Fibroblast of the conjunctiva (primary cell): ENCODE data around the gene TIMM13.
"Not testable (repeated sequence)": the region's sequence is repeated elsewhere in the genome, so short reads cannot be mapped to it uniquely, and the experiment has no call there.

Experiments used
- DNase-seq: peaks from one replicate; pipeline ENCODE4 v3.0.0-alpha.2; 2010; ENCODE audit warnings: low read depth

The TIMM13 gene

DNA sequence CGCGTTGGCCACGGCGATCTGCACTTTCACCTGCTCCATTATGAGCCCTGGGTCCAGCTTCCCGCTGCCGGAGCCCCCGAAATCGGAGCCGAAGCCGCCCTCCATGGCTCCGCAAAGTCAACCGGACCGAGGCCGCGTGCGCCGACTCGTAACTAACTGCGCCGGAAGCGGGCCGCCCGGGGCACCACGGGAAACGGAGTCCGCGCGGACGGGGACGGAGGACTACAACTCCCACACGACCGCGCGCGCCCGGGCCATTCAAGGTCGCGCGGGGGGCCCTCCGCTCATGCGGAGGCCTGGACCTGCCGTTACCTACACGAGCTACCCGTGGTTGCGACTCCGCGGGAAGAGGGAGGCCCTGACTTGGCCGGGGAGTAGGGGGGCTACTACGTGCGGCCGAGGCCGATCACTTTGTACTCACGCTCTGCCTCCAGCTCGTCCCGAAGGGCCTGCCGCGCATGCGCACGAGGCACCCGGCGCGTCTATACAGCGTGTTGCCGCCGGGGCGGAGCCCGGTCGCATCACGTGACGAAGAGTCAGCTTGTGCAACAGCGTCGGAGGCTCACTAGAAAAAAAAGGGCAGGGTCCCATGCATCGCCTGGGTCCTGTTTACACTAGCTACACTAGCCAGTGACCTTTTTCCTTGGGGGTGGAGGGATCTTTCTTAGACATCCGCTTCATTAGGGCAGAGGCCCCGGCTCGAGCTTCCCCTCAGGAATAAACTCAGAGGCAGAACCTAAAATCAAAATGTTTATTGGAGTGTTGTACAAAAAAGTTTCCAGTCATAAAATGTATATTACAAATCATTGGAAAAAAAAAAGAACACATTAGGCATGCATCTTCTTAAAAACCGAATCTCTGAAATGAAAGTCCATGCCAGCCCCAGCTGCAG is at the start of gene TIMM13:
Gene TIMM13, minus strand, starts transcription at position 158 of the 892 bp plus-strand sequence. Its CDS starts 53 bp downstream, at position 105.
- peak; percentile 95 for DNase-seq

DNA sequence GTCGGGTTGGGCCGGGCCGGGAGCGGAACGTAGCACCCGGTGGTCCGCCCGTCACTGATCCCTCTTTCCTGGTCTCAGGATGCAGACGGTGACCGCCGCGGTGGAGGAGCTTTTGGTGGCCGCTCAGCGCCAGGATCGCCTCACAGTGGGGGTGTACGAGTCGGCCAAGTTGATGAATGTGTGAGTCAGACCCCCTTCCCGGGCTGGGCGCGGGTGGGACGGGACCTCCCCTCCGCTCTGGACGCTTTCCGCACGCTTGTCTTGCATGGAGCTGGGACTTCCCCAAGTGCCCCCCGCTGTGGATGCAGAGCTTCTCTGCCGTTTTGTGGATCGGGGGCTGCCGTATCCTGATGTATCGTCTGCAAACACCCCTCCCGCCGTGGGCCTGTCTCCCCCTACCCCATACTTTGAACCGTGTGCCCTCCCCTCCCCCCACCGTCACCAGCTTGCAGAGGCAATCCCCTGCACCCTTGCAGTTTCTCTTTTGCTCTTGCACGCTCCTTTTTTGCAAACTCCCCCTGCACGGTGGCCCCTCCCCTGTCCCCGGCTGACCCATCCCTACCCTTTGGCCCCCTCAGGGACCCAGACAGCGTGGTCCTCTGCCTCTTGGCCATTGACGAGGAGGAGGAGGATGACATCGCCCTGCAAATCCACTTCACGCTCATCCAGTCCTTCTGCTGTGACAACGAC is 49.2 kb upstream of the TIMM13 start:
- DNase-seq: no peak

DNA sequence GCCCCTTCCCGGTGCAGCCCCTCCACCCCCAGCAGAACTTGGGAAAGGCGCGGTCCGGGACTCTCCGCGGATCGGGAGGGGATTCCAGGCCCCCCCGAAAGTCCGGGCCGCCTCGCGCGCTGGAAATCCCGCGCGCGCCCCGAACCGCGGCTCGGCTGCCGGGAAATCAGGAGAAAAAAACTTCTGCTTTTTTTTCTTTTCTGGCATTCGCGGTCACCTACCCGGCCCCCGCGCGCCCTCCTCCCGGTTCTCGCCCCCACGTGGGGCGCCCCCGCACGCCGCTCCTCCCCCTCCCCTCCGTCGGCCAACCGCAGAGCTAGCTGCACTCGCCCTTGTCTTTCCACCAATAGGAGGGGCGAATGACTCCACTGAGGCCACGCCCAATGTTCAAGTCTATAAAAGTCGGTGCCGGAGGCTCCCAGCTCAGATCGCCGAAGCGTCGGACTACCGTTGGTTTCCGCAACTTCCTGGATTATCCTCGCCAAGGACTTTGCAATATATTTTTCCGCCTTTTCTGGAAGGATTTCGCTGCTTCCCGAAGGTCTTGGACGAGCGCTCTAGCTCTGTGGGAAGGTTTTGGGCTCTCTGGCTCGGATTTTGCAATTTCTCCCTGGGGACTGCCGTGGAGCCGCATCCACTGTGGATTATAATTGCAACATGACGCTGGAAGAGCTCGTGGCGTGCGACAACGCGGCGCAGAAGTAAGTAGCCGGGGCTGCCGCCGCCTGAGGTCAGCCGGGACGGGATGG is 48.5 kb upstream of the TIMM13 start, which contains the start of gene GADD45B:
Gene GADD45B, plus strand, starts transcription at position 426 of the 749 bp plus-strand sequence. Its CDS starts 232 bp downstream, at position 658.
- DNase-seq: peak; percentile 96

DNA sequence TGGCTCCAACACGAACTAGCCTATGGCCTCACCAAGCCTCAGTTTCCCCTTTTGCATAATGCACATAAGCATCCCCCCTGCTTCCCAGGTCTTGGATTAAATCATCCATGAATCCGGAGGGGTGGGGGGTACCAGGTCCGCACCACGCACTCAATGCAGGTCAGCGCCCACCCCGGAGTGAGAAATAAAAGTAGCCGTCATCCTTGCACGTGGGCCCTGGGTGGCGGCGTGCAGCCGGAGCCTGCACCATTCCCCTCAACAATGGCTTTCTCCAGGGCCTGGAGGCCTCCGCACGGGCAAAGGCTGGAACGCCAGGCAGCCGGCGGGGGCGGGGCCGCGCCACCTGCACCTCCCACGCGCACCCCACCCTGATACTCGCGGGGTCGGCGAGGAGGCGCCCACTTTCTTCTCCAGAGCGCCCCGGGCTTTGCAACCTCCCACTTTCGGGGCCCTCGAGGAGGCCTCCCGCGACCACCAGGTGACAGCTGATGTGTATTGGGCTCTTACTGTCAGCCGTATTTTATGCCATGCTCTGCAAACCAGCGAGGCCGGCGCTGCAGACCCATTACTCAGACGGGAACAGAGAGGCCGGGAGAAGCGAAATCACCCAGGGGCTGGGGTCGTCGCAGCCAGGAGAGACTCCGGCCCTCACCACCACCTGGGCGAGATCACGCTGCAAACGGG is 47.8 kb upstream of the TIMM13 start:
- DNase-seq: no peak

DNA sequence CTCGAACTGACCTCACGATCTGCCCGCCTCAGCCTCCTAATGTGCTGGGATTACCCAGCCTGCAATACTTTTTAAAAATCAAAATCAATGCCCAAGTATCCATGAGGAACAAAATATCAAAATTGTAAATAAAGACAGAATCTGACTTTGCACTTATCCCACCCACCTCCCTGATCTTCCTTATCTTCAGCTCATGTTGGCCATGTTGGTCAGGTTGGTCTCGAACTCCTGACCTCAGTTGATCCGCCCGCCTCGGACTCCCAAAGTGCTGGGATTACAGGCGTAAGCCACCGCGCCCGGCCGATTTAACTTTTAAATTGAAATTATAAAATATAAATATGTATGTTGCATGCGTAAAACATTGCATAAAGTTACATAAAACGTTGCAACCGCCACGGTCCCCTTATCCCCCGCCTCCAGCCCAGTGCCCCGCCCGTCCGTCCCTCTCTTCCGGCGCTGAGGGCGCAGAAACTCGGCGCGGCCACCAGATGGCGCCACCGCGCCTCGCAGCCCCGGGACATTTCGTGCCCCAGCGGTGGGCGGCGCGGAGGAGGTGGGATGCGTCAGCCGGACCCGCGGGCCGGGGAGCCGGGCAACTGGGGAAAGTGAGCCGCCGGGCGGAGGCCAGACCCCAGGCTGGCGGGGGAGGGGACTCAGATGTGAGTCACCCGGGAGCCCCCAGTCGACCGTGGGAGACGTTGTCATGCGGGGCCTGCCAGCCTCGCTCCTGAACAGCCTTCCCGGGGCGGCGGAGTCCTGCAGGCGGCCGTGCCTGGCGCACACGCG is 47.0 kb upstream of the TIMM13 start:
- DNase-seq: peak; percentile 69

DNA sequence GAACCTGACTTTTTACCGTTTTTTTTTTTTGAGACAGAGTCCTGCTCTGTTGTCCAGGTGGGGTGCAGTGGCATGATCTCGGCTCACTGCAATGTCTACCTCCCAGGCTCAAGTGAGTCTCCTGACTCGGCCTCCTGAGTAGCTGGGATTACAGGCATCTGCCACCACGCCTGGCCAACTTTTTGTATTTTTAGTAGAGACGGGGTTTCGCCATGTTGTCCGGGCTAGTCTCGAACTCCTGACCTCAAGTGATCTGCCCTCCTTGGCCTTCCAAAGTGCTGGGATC is 42.5 kb upstream of the TIMM13 start:
- not testable (repeated sequence) for DNase-seq

DNA sequence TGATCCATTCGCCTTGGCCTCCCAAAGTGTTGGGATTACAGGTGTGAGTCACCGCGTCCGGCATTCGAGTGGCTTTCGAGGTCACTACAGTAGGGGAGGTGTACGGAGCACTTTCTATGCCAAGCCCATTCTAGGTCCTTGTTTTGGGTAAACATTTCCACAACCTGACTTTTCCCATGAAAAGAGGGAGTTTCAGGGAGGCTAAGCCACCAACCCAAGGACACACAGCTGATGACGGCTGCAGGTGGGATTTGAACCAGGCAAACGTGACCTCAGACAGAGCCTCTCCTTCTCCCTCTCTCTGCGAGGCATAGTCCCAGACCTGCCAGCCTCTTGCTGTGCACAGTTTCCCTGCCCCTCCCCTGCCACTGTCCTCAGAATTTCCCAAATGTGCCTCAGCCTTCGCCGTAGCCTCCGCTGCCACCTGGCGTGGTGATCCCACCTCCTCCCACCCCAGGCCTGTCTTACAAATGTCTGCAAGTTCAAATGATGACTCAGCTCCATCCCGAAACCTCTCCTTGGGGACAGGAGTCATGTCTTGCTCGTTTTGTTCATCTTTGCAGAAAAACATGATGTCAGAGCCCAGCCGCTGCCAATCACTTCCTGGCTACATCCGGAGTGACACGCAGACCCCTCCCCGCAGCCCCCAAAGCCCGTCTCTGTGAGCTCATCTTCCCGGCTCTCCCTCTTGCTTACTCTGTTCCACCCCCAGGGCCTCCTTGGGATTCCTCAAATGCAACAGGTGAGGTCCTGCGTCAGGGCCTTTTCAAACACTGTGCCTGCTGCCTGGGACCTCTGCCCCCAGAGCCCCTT is 41.9 kb upstream of the TIMM13 start:
- DNase-seq: peak; percentile 64

DNA sequence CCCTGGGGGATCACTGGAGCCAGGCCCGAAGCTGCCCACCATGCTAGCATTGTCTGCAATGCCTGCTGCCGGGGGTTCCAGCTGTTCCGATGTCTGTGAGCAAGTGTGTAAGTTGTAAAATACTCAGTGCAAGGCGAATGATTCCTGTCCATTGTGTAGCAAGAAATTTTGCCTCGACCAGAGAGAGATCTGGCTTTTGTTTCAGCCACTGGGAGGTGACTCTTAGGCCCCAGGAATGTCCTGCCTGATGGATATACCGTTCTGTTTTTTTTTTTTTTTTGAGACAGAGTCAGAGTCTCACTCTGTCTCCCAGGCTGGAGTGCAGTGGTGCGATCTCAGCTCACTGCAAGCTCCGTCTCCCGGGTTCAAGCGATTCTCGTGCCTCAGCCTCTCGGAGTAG is 41.2 kb upstream of the TIMM13 start:
- no peak for DNase-seq

DNA sequence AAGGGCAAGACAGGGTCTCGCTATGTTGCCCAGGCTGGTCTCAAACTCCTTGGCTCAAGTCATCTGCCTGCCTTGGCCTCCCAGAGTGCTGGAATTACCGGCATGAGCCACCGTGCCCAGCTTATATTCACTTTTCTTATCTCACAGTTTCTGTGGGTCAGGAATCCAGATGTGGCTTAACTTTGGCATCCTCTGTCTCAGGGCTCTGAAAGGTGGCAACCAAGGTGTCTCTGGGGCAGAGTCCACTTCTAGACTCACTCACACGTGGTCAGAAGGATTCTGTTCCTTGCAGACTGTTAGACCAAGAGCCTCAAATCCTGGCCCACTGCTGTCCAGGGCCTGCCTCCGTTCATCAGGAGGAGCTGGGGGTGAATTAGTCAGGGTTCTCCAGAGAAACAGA is 37.0 kb upstream of the TIMM13 start:
- no peak for DNase-seq

DNA sequence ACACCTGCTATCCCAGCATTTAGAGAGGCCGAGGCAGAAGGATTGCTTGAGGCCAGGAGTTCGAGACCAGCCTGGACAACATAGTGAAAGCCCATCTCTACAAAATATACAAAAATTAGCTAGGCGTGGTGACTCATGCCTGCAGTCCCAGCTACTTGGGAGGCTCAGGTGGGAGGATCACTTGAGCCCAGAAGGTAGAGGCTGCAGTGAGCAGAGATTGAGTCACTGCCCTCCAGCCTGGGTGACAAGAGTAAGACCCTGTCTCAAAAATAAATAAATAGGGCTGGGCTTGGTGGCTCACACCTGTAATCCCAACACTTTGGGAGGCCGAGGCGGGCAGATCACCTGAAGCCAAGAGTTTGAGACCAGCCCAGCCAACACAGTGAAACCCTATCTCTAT is 36.3 kb upstream of the TIMM13 start:
- not testable (repeated sequence) for DNase-seq

DNA sequence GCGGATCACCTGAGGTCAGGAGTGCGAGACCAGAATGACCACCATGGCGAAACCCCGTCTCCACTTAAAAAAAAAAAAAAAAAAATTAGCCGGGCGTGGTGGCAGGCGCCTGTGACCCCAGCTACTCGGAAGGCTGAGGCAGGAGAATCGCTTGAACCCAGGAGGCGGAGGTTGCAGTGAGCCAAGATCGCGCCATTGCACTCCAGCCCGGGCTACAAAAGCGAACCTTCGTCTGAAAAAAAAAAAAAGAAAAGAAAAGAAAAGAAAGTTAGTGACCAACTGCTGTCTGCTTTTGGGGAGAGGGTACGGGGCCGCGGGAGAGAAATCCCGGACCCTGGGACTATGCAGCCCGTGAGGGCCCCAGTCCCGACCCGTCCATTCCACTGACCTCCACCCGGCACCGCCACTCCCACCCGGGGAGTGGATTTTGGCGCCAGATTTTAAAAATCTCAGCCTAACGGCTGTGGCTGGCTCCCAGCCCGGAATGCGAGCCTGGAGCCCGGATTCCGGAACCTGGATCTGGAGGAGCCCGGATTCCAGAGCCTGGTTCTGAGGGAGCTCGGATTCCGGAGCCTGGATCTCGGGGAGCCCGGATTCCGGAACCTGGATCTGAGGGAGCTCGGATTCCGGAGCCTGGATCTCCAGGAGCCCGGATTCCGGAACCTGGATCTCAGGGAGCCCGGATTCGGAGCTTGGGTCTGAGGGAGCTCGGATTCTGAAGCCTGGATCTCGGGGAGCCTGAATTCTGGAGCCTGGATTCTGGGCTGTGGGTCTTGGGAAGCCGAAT is 35.4 kb upstream of the TIMM13 start:
- peak; percentile 86 for DNase-seq

DNA sequence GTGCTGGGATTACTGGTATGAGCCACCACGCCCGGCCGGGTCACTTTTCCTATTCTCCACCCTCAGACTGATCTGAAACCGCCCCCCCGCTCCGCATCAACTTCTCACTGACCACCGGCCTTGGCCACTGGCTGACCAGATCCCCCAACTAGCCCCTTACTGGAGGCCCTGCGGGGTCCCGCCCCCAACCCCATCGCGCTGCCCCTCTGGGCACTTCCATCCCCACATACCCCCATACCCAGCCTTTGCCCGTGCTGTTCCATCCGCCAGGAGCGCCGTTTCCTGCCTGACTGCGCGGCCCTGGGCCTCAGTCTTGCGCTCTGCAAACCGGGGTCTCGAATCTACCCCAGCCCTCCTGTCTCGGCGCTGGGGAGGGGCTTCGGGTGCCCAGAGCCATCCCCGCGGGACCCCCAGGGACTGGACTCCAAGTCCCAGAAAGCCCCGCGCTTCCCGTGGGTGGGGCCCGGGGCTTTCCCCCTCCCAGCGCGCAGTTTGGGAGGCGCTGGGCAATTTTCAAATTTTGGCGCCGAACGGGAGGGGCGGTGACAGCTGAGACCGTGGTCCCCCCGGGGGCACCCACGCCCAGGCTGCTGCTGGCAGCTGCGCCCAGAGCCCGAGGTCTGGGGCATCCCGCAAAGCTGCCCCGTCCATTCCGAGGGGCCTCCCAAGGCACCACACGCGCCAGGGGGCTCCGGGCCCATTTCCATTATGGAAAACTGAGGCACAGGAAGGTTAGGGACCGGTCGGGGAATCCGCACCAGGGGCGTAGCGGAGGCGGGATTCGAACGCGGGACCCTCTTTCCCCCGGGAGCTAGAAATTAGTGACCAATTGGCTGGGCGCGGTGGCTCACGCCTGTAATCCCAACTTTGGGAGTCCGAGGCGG is 34.6 kb upstream of the TIMM13 start:
- DNase-seq: no peak

DNA sequence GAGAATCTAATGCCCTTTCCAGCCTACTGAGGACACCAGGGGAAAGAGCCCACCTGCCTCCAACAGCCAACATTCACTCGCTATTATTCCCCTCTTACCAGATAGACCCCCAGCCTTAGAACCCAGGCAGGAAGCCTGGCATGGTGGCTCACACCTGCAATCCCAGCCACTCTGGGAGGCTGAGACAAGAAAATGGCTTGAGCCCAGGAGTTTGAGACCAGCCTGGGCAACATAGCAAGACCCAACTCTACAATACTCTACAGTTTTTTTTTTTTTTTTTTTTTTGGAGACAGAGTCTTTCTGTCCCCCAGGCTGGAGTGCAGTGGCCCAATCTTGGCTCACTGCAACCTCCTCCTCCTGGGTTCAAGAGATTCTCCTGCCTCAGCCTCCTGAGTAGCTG is 32.9 kb upstream of the TIMM13 start:
- no peak for DNase-seq

DNA sequence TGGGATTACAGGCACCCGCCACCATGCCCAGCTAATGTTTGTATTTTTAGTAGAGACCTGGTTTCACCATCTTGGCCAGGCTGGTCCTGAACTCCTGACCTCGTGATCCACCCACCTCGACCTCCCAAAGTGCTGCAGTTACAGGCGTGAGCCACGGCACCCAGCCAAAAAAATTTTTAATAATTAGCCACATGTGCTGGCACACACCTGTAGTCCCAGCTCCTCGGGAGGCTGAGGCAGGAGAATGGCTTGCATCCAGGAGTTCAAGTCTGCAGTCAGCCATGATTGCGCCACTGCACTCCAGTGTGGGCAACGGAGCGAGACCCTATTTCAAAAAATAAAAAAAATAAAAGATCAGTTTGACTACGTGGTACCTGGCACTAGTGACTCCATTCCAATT is 31.4 kb upstream of the TIMM13 start:
- not testable (repeated sequence) for DNase-seq

DNA sequence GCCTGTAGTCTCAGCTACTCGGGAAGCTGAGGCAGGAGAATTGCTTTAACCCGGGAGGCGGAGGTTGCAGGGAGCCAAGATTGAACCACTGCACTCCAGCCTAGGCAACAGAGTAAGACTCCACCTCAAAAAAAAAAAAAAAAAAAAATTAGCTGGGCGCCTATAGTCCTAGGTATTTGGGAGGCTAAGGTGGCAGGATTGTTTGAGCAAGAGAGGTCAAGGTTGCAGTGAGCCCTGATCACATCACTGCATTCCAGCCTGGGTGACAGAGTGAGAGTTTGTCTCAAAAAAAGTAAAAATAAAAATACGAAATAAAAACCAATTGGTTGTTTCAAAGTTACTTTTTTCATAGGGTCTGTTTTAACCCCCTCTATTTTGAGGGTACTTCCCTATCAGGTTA is 30.7 kb upstream of the TIMM13 start:
- no peak for DNase-seq

DNA sequence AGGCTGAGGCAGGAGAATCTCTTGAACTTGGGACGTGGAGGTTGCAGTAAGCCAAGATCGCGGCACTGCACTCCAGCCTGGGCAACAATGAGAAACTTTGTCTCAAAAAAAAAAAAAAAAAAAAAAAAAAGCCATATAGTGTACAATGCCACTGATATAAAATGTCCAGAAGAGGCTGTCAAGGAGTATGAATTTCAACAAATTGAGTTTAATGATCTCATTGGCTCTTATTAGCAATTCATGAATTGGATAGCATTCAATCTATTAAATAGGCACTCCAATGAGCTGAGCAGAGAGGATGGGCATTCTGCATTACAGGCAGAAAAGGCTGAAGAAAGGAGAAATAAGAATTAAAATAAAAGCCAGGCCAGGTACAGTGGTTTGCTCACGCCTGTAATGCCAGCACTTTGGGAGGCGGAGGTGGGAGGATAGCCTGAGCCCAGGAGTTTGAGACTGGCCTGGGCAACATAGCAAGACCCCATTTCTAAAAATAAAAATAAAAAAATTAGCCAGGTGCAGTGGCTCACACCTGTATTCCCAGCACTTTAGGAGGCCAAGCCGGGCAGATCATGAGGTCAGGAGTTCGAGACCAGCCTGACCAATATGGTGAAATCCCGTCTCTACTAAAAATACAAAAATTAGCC is 30.1 kb upstream of the TIMM13 start:
- no peak for DNase-seq

DNA sequence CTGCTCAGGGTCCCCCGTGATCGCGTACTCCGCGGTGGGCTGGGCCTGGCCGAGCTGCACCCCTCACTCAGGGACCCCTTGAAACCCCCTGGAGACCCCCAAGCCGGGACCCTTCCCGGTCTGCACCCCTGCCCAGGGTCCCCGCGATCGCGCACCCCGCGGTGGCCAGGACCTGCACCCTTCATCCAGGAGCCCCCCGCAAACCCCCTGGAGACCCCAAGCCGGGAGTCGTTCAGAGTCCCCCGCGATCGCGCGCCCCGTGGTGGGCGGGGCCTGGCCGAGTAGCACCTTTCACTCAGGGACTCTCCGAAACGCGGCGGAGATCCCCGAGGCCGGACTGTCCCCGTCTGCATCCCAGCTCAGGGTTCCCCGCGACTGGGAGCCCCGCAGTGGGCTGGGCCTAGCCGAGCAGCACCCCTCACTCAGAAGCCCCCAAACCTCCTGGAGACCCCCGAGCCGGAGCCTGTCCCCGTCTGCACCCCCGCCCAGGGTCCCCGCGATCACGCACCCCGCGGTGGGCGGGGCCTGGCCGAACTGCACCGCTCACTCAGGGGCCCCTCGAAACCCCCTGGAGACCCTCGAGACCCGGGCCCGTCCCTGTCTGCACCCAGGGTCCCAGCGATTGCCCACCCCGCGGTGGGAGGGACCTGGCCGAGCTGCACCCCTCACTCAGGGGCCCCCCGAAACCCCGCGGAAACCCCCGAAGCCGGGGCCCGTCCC is 28.6 kb upstream of the TIMM13 start:
- no peak for DNase-seq
